C4-2B (cell line): Measurements from ENCODE around the gene BMPR1B.
"Not testable (repeated sequence)": the region's sequence is repeated elsewhere in the genome, so short reads cannot be mapped to it uniquely, and the experiment has no call there.

ENCODE experiments used
- H3K27ac ChIP-seq: fragments of 450-650 bp; 2 replicates; pipeline ENCODE4 v1.5.1; 2017
- CTCF ChIP-seq: fragments of 450-650 bp; conservative IDR thresholded peaks from 2 replicates; pipeline ENCODE4 v1.5.1; 2017; ENCODE audit warnings: mild to moderate bottlenecking
- ZFX ChIP-seq: fragments of 450-650 bp; IDR thresholded peaks from 2 replicates; pipeline ENCODE4 v1.6.1; 2017

BMPR1B gene

DNA sequence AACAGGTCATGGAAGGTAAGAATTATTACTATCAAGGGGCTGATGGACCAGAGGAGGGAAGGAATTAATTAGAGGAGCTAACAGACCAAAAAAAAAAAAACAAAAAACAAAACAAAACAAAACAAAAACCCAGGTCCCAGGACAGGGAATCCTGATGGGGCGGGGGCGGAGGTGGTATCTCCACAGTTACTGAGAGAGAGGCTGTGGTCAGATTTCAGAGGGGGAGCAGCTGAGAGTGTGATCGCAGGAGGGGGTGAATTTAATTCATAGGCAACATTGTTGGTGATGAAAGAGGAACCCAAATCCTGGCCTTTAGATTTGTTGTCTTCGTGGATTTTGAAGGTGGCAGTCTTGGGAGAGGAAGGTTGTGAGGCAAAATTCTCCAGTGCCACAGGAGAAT lies 401.6 kb downstream of the BMPR1B start:
- TF ChIP-seq ZFX (no peak), CTCF (no peak)
- no peak overlapping the region for H3K27ac ChIP-seq

- no peak for TF ChIP-seq ZFX
- no peak for TF ChIP-seq CTCF
- no peak overlapping the region for H3K27ac ChIP-seq
Observed at GRCh38 chr4:95161781-95162469, 404.2 kb downstream of the BMPR1B start.

DNA sequence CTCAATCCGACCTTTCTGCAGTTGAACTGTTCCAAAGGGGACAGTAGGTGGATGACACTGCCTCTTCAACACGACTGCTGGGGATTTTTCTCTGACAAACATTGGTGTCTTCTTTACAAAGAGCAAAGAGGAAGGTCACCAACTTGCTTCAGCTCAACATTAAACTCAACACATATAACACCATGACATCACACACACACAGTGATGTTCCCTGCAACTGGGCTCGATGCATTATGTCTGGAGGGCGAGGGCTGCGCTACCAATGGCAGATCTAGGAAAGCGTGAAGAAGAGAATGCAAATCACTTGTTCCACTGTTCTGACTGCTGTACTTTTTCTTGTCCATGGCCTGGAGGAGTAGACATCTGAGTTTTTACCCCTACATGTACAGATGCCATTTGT lies 405.1 kb downstream of the BMPR1B start:
- TF ChIP-seq CTCF (no peak), ZFX (no peak)
- no peak overlapping the region for H3K27ac ChIP-seq

- peak; percentile 68 for TF ChIP-seq CTCF
- TF ChIP-seq ZFX = no peak
- H3K27ac ChIP-seq = no peak overlapping the region
Observed at GRCh38 chr4:95165926-95166524, 408.3 kb downstream of the BMPR1B start.

DNA sequence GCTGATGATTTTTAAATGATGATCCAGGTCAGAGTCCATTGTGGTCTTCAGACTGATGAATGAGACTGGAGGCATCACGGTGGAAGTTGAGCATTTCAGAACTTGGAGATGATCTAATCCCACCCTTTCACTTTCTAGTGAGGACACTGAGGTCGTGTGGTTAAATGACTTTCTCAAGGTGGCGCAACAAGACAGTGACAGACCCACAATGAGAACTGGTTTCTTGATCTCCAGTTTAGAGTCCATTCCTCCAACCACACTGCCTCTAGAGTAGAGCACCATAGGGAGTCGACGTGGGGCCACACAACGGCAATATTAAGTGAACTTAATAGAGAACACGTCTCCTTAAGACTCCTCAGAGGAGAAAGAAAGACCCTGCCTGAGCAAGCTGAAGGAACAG lies 410.1 kb downstream of the BMPR1B start:
- no peak overlapping the region for H3K27ac ChIP-seq
- no peak for TF ChIP-seq ZFX
- no peak for TF ChIP-seq CTCF

DNA sequence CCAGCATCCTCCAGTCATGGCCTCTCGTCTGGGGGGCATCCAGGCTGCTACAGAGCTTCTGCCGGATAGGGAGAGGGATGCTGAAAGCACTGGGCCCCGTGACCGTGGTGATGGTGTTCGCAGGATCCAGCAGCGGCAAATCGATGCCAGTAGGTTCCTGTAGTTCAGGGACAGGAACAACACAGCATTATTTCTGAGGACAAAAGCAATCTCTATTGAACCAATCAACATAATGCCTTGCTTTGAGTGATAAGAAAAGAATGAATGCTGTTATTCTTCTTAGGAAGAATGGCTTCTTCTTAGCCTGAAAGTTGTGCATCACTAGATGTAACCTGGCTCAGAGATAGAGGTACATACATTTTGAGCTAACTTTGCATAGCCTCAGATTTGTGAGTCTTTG lies 412.4 kb downstream of the BMPR1B start:
- TF ChIP-seq CTCF (no peak), ZFX (no peak)
- no peak overlapping the region for H3K27ac ChIP-seq

DNA sequence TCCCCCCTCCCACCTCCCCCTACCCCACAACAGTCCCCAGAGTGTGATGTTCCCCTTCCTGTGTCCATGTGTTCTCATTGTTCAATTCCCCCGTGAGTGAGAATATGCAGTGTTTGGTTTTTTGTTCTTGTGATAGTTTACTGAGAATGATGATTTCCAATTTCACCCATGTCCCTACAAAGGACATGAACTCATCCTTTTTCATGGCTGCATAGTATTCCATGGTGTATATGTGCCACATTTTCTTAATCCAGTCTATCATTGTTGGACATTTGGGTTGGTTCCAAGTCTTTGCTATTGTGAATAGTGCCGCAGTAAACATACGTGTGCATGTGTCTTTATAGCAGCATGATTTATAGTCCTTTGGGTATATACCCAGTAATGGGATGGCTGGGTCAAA lies 413.6 kb downstream of the BMPR1B start:
- H3K27ac ChIP-seq = not testable (repeated sequence)

DNA sequence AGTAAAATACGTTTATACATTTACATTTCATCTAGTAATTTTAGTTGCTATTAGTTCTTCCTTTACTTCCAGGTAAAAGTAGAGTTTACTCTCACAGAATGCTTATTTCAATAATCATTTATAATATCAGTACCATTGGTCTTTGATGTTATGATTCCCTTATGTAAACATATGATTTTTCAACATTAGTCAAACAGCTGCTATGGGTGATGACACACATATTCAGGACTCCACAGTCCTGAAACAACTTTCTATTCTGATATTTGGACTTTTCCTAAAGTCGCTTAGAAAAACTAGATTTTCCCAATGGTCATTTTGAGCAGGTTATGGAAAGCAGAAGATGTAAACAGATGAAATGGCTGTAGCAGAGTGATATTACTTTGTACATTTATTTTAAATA lies 421.2 kb downstream of the BMPR1B start:
- no peak for TF ChIP-seq ZFX
- no peak for TF ChIP-seq CTCF
- H3K27ac ChIP-seq = no peak overlapping the region
